GM23248 (cell line): ENCODE measurements around the gene MNDA. TPM values are rescaled to one million over a fixed set of nuclear protein-coding genes. Genes with fewer than 3 reads are reported as not detected.

ENCODE experiments used
- DNase-seq: peaks from one replicate; pipeline ENCODE4 v3.0.0-alpha.2; 2015
- H2AFZ ChIP-seq: fragments of 200-600 bp; sonication (generic); 2 replicates; pipeline ENCODE4 v1.6.1; 2016; ENCODE audit warnings: antibody characterized with exemption
- H3F3A ChIP-seq: fragments of 200-600 bp; sonication (generic); 2 replicates; pipeline ENCODE4 v1.6.1; 2016; ENCODE audit warnings: mild to moderate bottlenecking, antibody characterized with exemption, mixed run types; ENCODE audit not compliant: insufficient read depth
- H3K27ac ChIP-seq: fragments of 200-600 bp; sonication (generic); 2 replicates; pipeline ENCODE4 v1.5.1; 2016; ENCODE audit warnings: mild to moderate bottlenecking
- H3K27me3 ChIP-seq: fragments of 200-600 bp; sonication (generic); replicated peaks from 2 replicates; pipeline ENCODE4 v1.6.1; 2016; ENCODE audit warnings: mild to moderate bottlenecking; ENCODE audit not compliant: insufficient read depth
- H3K36me3 ChIP-seq: fragments of 200-600 bp; sonication (generic); 2 replicates; pipeline ENCODE4 v1.6.1; 2016; ENCODE audit warnings: low read depth, mild to moderate bottlenecking
- H3K4me1 ChIP-seq: fragments of 200-600 bp; sonication (generic); 2 replicates; pipeline ENCODE4 v1.6.1; 2016; ENCODE audit warnings: mild to moderate bottlenecking; ENCODE audit not compliant: insufficient read depth
- H3K4me2 ChIP-seq: fragments of 200-600 bp; sonication (generic); one replicate; pipeline ENCODE4 v1.6.1; 2016; ENCODE audit warnings: mild to moderate bottlenecking; ENCODE audit not compliant: unreplicated experiment
- H3K4me3 ChIP-seq: fragments of 200-600 bp; sonication (generic); 2 replicates; pipeline ENCODE4 v1.5.1; 2016; ENCODE audit warnings: mild to moderate bottlenecking
- H3K79me2 ChIP-seq: fragments of 200-600 bp; sonication (generic); 2 replicates; pipeline ENCODE4 v1.6.1; 2016; ENCODE audit warnings: mild to moderate bottlenecking; ENCODE audit not compliant: insufficient read depth
- H3K9ac ChIP-seq: fragments of 200-600 bp; sonication (generic); 2 replicates; pipeline ENCODE4 v1.6.1; 2016; ENCODE audit warnings: mild to moderate bottlenecking
- H3K9me2 ChIP-seq: fragments of 200-600 bp; sonication (generic); 2 replicates; pipeline ENCODE4 v1.6.1; 2016; ENCODE audit warnings: mixed run types, mild to moderate bottlenecking, moderate library complexity; ENCODE audit not compliant: insufficient read depth
- H3K9me3 ChIP-seq: fragments of 200-600 bp; sonication (generic); one replicate; pipeline ENCODE4 v1.6.1; 2017; ENCODE audit warnings: low read depth
- H4K20me1 ChIP-seq: fragments of 200-600 bp; sonication (generic); 2 replicates; pipeline ENCODE4 v1.6.0; 2016; ENCODE audit not compliant: insufficient read depth
- EZH2 ChIP-seq: fragments of 200-600 bp; sonication (generic); IDR thresholded peaks from 2 replicates; pipeline ENCODE4 v1.6.1; 2018; ENCODE audit warnings: antibody characterized with exemption, mild to moderate bottlenecking; ENCODE audit not compliant: insufficient read depth, poor library complexity, severe bottlenecking
- EZH2phosphoT487 ChIP-seq: fragments of 200-600 bp; sonication (generic); IDR thresholded peaks from 2 replicates; pipeline ENCODE4 v1.6.1; 2018; ENCODE audit warnings: antibody characterized with exemption, moderate library complexity, mild to moderate bottlenecking, low read depth; ENCODE audit not compliant: insufficient read depth
- WGBS, 2 experiments: methylation state at CpG; one replicate each; pipeline ENCODE4 v1.1.6; 2015 to 2017; ENCODE audit warnings: low lambda C conversion rate in 2 of 2, low coverage in 1 of 2; ENCODE audit errors: missing lambda C conversion rate in 2 of 2; 5-methylcytosine and 5-hydroxymethylcytosine counted together
- in situ Hi-C: fragments of 300-500 bp; cut with MboI; formaldehyde crosslinking; loops from 2 replicates; pipeline ENCODE4 v1.15.0; 2020
- polyA plus RNA-seq: library from polyadenylated mRNA; unstranded; fragments of >200 nt; fragmentation: Nextera tagmentation; extraction: Ambion mirVana; gene quantifications from 2 replicates; pipeline ENCODE4 v1.2.1, GENCODE V29; 2016
- total RNA-seq: library from RNA; depleted of rRNA; stranded (reverse); fragments of >200 nt; shearing (Covaris generic); gene quantifications from 2 replicates; pipeline ENCODE4 v1.2.3, GENCODE V29; 2014

MNDA gene
- total and polyA plus RNA-seq, 2 experiments from 2014 or later, result not detected

GRCh38 chr1:158830074-158830677 is 975 bp upstream of the MNDA start:
- no peaks in the 10 kb centered on the region for H3K9me3 ChIP-seq
- in situ Hi-C loops, result no loop called here
- WGBS, 2 experiments, result 5 to 7% methylated on average over 2 of the region's 2 CpGs
- no peaks in the 10 kb centered on the region for H3K36me3 ChIP-seq
- H3K9me2 ChIP-seq, result no peaks in the 10 kb centered on the region
- H3K4me3 ChIP-seq, result no peak overlapping the region
- no peaks in the 10 kb centered on the region for H4K20me1 ChIP-seq
- TF ChIP-seq EZH2, result no peak
- TF ChIP-seq EZH2phosphoT487, result no peak
- no peak overlapping the region for H2AFZ ChIP-seq
- H3K4me2 ChIP-seq, result no peak overlapping the region
- H3K79me2 ChIP-seq, result no peaks in the 10 kb centered on the region
- H3K9ac ChIP-seq, result no peak overlapping the region
- H3K27me3 ChIP-seq, result no peaks in the 10 kb centered on the region
- no peak for DNase-seq
- H3K27ac ChIP-seq, result no peak overlapping the region
- H3F3A ChIP-seq, result no peaks in the 10 kb centered on the region
- H3K4me1 ChIP-seq, result no peaks in the 10 kb centered on the region

DNA sequence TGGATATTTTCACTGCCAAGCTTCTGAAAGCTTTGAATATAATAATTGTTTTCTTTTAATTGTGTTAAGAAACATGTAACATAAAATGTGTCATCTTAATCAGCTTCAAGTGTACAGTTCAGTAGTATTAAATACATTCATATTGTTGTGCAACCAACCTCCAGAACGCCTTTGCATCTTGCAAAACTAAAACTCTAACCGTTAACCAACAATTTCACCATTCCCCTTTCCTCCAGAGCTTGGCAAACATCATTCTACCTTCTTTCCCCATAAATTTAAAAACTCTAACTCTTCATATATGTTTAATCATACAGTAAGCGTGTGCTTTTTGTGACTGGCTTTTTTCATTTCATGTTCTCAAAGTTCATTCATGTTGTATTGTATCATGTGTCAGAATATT is 2.1 kb downstream of the MNDA start:
- Histone ChIP-seq H3F3A (no peaks in the 10 kb centered on the region), H3K27ac (no peak overlapping the region), H3K4me2 (no peak overlapping the region), H3K36me3 (no peaks in the 10 kb centered on the region), H3K4me1 (no peaks in the 10 kb centered on the region), H4K20me1 (no peaks in the 10 kb centered on the region), H3K9me2 (no peaks in the 10 kb centered on the region), H3K4me3 (no peak overlapping the region), H3K9me3 (no peaks in the 10 kb centered on the region), H2AFZ (no peak overlapping the region), H3K9ac (no peak overlapping the region), H3K79me2 (no peaks in the 10 kb centered on the region), H3K27me3 (no peaks in the 10 kb centered on the region)
- no peak for DNase-seq
- in situ Hi-C loops, result no loop called here
- TF ChIP-seq EZH2phosphoT487 (no peak), EZH2 (no peak)
- 8 to 13% methylated on average over 3 of the region's 3 CpGs for WGBS, 2 experiments

DNA sequence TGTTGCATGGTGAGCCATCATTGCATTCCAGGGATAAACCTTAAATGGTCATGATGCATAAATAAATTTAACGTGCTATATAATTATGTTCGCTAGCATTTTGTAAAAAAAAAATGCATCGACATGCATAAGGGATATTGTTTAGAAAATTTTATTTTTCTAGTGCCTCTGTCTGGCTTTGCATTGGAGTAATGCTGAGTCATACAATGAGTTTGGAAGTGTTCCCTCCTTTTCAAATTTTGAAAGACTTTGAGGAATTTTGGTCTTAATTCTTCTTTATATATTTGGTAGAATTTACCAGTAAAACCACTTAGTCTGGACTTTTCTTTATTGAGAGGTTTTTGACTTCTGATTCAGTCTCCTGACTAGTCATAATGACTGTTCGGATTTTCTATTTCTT is 4.9 kb downstream of the MNDA start:
- H3K4me3 ChIP-seq, result no peak overlapping the region
- H3K36me3 ChIP-seq, result no peaks in the 10 kb centered on the region
- DNase-seq, result no peak
- no peaks in the 10 kb centered on the region for H3K79me2 ChIP-seq
- H3K9me3 ChIP-seq, result no peaks in the 10 kb centered on the region
- 39 to 43% methylated on average over 4 of the region's 4 CpGs for WGBS, 2 experiments
- no peak overlapping the region for H2AFZ ChIP-seq
- H3K27ac ChIP-seq, result no peak overlapping the region
- H3F3A ChIP-seq, result no peaks in the 10 kb centered on the region
- TF ChIP-seq EZH2phosphoT487 (no peak), EZH2 (no peak)
- no peaks in the 10 kb centered on the region for H3K4me1 ChIP-seq
- H4K20me1 ChIP-seq, result no peaks in the 10 kb centered on the region
- in situ Hi-C loops, result no loop called here
- no peak overlapping the region for H3K9ac ChIP-seq
- H3K9me2 ChIP-seq, result no peaks in the 10 kb centered on the region
- H3K4me2 ChIP-seq, result no peak overlapping the region
- no peaks in the 10 kb centered on the region for H3K27me3 ChIP-seq

- H3F3A ChIP-seq, result no peaks in the 10 kb centered on the region
- TF ChIP-seq EZH2, result no peak
- no peak for TF ChIP-seq EZH2phosphoT487
- no peak overlapping the region for H3K4me2 ChIP-seq
- no peak overlapping the region for H3K4me3 ChIP-seq
- H3K27ac ChIP-seq, result no peak overlapping the region
- no peaks in the 10 kb centered on the region for H3K4me1 ChIP-seq
- H3K9me3 ChIP-seq, result no peaks in the 10 kb centered on the region
- no peak overlapping the region for H3K9ac ChIP-seq
- no peak for DNase-seq
- H2AFZ ChIP-seq, result no peak overlapping the region
- in situ Hi-C loops, result no loop called here
- no peaks in the 10 kb centered on the region for H3K27me3 ChIP-seq
- H3K36me3 ChIP-seq, result no peaks in the 10 kb centered on the region
- H4K20me1 ChIP-seq, result no peaks in the 10 kb centered on the region
- H3K9me2 ChIP-seq, result no peaks in the 10 kb centered on the region
- no peaks in the 10 kb centered on the region for H3K79me2 ChIP-seq
These were observed 7.5 kb downstream of the MNDA start for GRCh38 chr1:158838660-158839059.

DNA sequence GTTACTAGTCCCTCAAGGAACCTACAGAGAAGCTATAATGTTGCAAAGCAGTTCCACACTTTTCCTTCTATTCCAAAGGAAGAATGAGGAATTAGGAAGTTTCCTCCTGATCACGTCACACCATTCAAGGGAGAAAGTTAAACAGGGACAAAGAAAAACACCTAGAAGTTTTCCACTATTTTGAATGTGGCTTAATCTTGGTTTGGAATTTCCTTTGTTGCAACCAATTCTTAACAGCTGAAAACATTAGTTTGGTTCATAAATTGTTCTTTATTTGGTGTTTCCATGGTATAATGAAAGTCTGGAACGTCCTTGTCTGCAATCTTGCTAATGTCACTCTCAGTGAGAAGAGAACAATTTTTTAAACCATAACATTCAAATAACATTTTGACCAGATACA is 8.4 kb downstream of the MNDA start:
- 1 to 2% methylated on average over 2 of the region's 2 CpGs for WGBS, 2 experiments
- Histone ChIP-seq H3K9me2 (no peaks in the 10 kb centered on the region), H3K27ac (no peak overlapping the region), H3K4me1 (no peaks in the 10 kb centered on the region), H4K20me1 (no peaks in the 10 kb centered on the region), H2AFZ (no peak overlapping the region), H3K9me3 (no peaks in the 10 kb centered on the region), H3K4me2 (no peak overlapping the region), H3K4me3 (no peak overlapping the region), H3F3A (no peaks in the 10 kb centered on the region), H3K27me3 (no peaks in the 10 kb centered on the region), H3K36me3 (no peaks in the 10 kb centered on the region), H3K79me2 (no peaks in the 10 kb centered on the region), H3K9ac (no peak overlapping the region)
- in situ Hi-C loops, result no loop called here
- TF ChIP-seq EZH2phosphoT487 (no peak), EZH2 (no peak)
- no peak for DNase-seq
